Mesendoderm (in vitro differentiated cells): ENCODE measurements around the gene GCNT1.

Experiments
- DNase-seq: peaks from one replicate; pipeline ENCODE4 v3.0.0; 2013
- H2AK5ac ChIP-seq: 2 replicates; pipeline ENCODE4 v1.6.1; 2013; ENCODE audit warnings: low read length, inconsistent platforms
- H2BK120ac ChIP-seq: 2 replicates; pipeline ENCODE4 v1.6.1; 2013; ENCODE audit warnings: low read depth, mild to moderate bottlenecking, low read length, moderate library complexity, mixed read lengths
- H2BK15ac ChIP-seq: replicated peaks from 2 replicates; pipeline ENCODE4 v1.6.1; 2013; ENCODE audit warnings: low read depth, mild to moderate bottlenecking, moderate library complexity
- H2BK5ac ChIP-seq: 2 replicates; pipeline ENCODE4 v1.6.1; 2013; ENCODE audit warnings: low read length, inconsistent platforms
- H3K18ac ChIP-seq: 2 replicates; pipeline ENCODE4 v1.6.1; 2013; ENCODE audit warnings: mild to moderate bottlenecking, low read length, mixed read lengths
- H3K23ac ChIP-seq: one replicate; pipeline ENCODE4 v1.6.1; 2013; ENCODE audit warnings: low read length
- H3K27ac ChIP-seq: 2 replicates; pipeline ENCODE4 v1.5.1; 2013; ENCODE audit warnings: low read depth, mild to moderate bottlenecking, inconsistent platforms, low read length, moderate library complexity
- H3K27me3 ChIP-seq: 2 replicates; pipeline ENCODE4 v1.6.1; 2013; ENCODE audit warnings: low read length, control low read depth, mild to moderate bottlenecking, inconsistent platforms; ENCODE audit not compliant: insufficient read depth, poor library complexity
- H3K36me3 ChIP-seq: 2 replicates; pipeline ENCODE4 v1.6.1; 2013; ENCODE audit warnings: low read length, inconsistent platforms; ENCODE audit not compliant: control insufficient read depth, insufficient read depth
- H3K4ac ChIP-seq: one replicate; pipeline ENCODE4 v1.6.1; 2013; ENCODE audit warnings: low read depth, mild to moderate bottlenecking, low read length, moderate library complexity
- H3K4me1 ChIP-seq: 2 replicates; pipeline ENCODE4 v1.6.1; 2013; ENCODE audit warnings: low read depth, low read length, inconsistent platforms; ENCODE audit not compliant: control insufficient read depth
- H3K4me2 ChIP-seq: 2 replicates; pipeline ENCODE4 v1.6.1; 2013; ENCODE audit warnings: low read length
- H3K4me3 ChIP-seq: 2 replicates; pipeline ENCODE4 v1.5.1; 2013; ENCODE audit warnings: mild to moderate bottlenecking, low read length
- H3K56ac ChIP-seq: one replicate; pipeline ENCODE4 v1.6.1; 2013; ENCODE audit warnings: low read length
- H3K79me1 ChIP-seq: 2 replicates; pipeline ENCODE4 v1.6.1; 2013; ENCODE audit warnings: low read length, inconsistent platforms
- H3K79me2 ChIP-seq: 2 replicates; pipeline ENCODE4 v1.6.1; 2013; ENCODE audit warnings: mild to moderate bottlenecking, low read length; ENCODE audit not compliant: control insufficient read depth, insufficient read depth
- H3K9ac ChIP-seq: 2 replicates; pipeline ENCODE4 v1.6.1; 2013; ENCODE audit warnings: low read length, inconsistent platforms
- H4K5ac ChIP-seq: one replicate; pipeline ENCODE4 v1.6.1; 2013; ENCODE audit warnings: low read length
- H4K8ac ChIP-seq: one replicate; pipeline ENCODE4 v1.6.1; 2013; ENCODE audit warnings: low read depth, mild to moderate bottlenecking, control low read depth, low read length, moderate library complexity
- WGBS: extraction: QIAGEN DNeasy Blood & Tissue Kit; methylation state at CpG from one replicate; pipeline ENCODE4 v1.1.7; 2013; ENCODE audit warnings: low lambda C conversion rate, missing lambda C conversion rate; ENCODE audit not compliant: insufficient coverage; ENCODE audit errors: extremely low coverage; 5-methylcytosine and 5-hydroxymethylcytosine counted together

Gene GCNT1

DNA sequence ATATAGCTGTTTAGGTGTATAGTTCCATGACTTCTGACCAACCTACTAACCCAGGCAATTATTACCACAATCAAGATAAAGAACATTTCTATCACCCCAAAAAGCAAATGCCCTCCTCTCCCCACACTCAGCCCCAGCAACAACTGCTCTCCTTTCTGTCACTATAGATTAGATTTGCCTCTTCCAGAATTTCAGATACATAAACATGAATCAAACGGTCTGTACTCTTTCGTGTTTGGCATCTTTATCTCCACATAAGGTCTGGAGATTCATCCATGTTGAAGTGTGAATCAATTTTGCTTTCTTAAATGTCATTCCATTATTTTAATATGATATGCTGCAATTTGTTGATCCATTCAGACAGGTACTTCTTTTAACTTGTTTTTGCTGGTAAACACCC, 10.5 kb upstream of the GCNT1 start:
- no peaks in the 10 kb centered on the region for H3K79me1 ChIP-seq
- H3K4me3 ChIP-seq: no peak overlapping the region
- no peak overlapping the region for H2AK5ac ChIP-seq
- no peak overlapping the region for H3K18ac ChIP-seq
- no peak overlapping the region for H3K27ac ChIP-seq
- no peak for DNase-seq
- H3K56ac ChIP-seq: no peak overlapping the region
- no peak overlapping the region for H4K8ac ChIP-seq
- no CpG with 5 or more reads among the region's 2 CpGs for WGBS
- no peak overlapping the region for H3K9ac ChIP-seq
- no peak overlapping the region for H4K5ac ChIP-seq
- H3K27me3 ChIP-seq: no peaks in the 10 kb centered on the region
- no peak overlapping the region for H3K4ac ChIP-seq
- H2BK5ac ChIP-seq: no peak overlapping the region
- H3K36me3 ChIP-seq: no peaks in the 10 kb centered on the region
- no peak overlapping the region for H3K4me2 ChIP-seq
- no peak overlapping the region for H2BK15ac ChIP-seq
- no peaks in the 10 kb centered on the region for H3K4me1 ChIP-seq
- H3K79me2 ChIP-seq: no peaks in the 10 kb centered on the region
- H2BK120ac ChIP-seq: no peak overlapping the region
- no peak overlapping the region for H3K23ac ChIP-seq

DNA sequence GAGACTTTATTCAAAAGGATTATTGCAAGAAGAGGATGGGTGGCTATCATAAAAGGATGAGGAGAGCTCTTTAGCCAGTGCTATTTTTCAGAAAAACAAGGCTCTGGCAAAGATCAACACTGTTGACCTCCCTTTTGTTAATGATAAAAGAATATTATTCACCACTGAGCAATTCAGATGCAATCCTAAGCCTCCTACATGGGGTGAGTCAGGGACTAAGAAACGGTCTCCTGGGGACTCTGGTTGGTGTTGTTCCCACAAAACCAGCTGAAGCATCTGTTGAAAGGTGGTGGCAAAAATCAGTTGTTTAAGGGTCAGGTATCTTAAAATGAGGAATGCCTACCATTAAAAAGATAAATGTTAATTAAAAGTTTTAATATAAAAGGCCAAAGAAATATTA, 7.7 kb upstream of the GCNT1 start:
- no peak overlapping the region for H4K8ac ChIP-seq
- H3K79me2 ChIP-seq: no peaks in the 10 kb centered on the region
- H3K4me3 ChIP-seq: no peak overlapping the region
- no peaks in the 10 kb centered on the region for H3K4me1 ChIP-seq
- H3K18ac ChIP-seq: no peak overlapping the region
- H3K23ac ChIP-seq: no peak overlapping the region
- no peak overlapping the region for H3K4ac ChIP-seq
- DNase-seq: no peak
- WGBS: no CpG with 5 or more reads among the region's 1 CpG
- no peak overlapping the region for H3K56ac ChIP-seq
- no peak overlapping the region for H2BK15ac ChIP-seq
- no peak overlapping the region for H3K9ac ChIP-seq
- no peak overlapping the region for H2AK5ac ChIP-seq
- H3K27ac ChIP-seq: no peak overlapping the region
- H3K4me2 ChIP-seq: no peak overlapping the region
- no peak overlapping the region for H4K5ac ChIP-seq
- no peaks in the 10 kb centered on the region for H3K79me1 ChIP-seq
- no peaks in the 10 kb centered on the region for H3K27me3 ChIP-seq
- H3K36me3 ChIP-seq: no peaks in the 10 kb centered on the region
- no peak overlapping the region for H2BK120ac ChIP-seq
- H2BK5ac ChIP-seq: no peak overlapping the region

DNA sequence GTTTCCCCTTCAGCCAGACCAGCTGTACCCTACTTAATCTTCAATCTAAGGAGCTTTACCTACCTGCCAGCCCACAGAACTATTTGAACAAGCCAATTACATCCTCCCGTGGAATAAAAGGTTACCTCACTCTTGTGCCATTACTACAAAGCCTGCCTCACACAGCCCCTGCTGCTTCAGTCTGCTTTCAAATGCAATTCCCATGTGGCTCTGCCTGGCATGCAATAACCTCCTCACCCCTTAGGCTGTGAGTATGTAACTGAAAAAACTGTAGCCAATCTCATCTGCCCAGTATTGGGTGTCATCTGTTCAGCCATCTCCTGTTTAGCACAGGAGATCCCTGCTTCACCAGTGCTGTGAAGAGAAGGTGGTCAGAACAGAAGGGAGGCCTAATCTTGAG, 6.1 kb upstream of the GCNT1 start:
- no peak overlapping the region for H3K18ac ChIP-seq

DNA sequence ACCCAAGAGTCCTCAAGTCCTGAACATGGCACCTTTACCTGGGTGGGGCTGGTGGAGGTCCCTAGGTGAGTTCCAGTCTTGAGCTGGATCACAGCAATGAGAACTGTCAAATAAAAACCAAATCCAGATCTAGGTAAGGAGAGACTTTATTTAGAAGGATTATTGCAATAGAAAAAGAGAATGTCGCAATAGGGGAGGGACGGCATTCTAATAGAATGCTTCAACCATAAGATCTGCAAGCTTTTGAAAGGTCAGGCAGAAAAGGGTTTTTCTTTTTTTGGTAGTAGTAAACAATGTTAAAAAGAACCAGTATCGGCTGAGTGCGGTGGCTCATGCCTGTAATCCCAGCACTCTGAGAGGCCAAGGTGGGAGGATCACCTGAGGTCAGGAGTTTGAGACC, 5.2 kb upstream of the GCNT1 start:
- no CpG with 5 or more reads among the region's 4 CpGs for WGBS
- no peak for DNase-seq
- no peak overlapping the region for H3K4me2 ChIP-seq
- no peak overlapping the region for H2BK5ac ChIP-seq
- H2BK15ac ChIP-seq: no peak overlapping the region
- no peaks in the 10 kb centered on the region for H3K79me2 ChIP-seq
- H3K18ac ChIP-seq: no peak overlapping the region
- H2AK5ac ChIP-seq: no peak overlapping the region
- no peak overlapping the region for H4K5ac ChIP-seq
- H3K23ac ChIP-seq: no peak overlapping the region
- H2BK120ac ChIP-seq: no peak overlapping the region
- H3K4me1 ChIP-seq: peaks cover 2% of the 10 kb centered on the region
- H3K56ac ChIP-seq: no peak overlapping the region
- no peak overlapping the region for H3K4me3 ChIP-seq
- H3K9ac ChIP-seq: no peak overlapping the region
- H3K27me3 ChIP-seq: no peaks in the 10 kb centered on the region
- no peak overlapping the region for H3K27ac ChIP-seq
- no peaks in the 10 kb centered on the region for H3K36me3 ChIP-seq
- H3K79me1 ChIP-seq: no peaks in the 10 kb centered on the region
- H3K4ac ChIP-seq: no peak overlapping the region
- no peak overlapping the region for H4K8ac ChIP-seq

More for the DNA sequence above, 6.1 kb upstream of the GCNT1 start:
- H3K27me3 ChIP-seq: no peaks in the 10 kb centered on the region
- no peak overlapping the region for H4K8ac ChIP-seq
- H3K56ac ChIP-seq: no peak overlapping the region
- H3K27ac ChIP-seq: no peak overlapping the region
- DNase-seq: no peak
- H3K23ac ChIP-seq: no peak overlapping the region
- peak overlapping the region; percentile 37 for H2AK5ac ChIP-seq
- H3K4me3 ChIP-seq: no peak overlapping the region
- H3K9ac ChIP-seq: no peak overlapping the region
- no peaks in the 10 kb centered on the region for H3K79me2 ChIP-seq
- H3K79me1 ChIP-seq: no peaks in the 10 kb centered on the region
- no peak overlapping the region for H4K5ac ChIP-seq
- H3K4ac ChIP-seq: no peak overlapping the region
- no peak overlapping the region for H2BK15ac ChIP-seq
- no peak overlapping the region for H3K4me2 ChIP-seq
- peaks cover 2% of the 10 kb centered on the region for H3K4me1 ChIP-seq
- no peak overlapping the region for H2BK120ac ChIP-seq
- no CpG with 5 or more reads among the region's 1 CpG for WGBS
- no peak overlapping the region for H2BK5ac ChIP-seq
- H3K36me3 ChIP-seq: no peaks in the 10 kb centered on the region

DNA sequence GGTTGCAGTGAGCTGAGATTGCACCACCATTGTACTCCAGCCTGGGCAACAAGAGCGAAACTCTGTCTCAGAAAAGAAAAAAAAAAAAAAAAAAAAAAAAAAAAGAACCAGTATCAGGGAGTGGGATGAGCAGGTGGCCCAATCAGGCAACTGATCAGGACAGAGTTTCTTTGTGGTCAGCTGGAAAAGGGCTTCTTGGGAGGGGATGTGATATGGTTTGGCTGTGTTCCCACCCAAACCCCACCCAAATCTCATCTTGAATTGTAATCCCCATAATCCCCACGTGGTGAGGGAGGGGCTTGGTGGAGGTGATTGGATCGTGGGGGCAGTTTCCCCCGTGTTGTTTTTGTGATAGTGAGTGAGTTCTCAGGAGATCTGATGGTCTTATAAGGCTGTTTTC, 4.7 kb upstream of the GCNT1 start:
- no CpG with 5 or more reads among the region's 4 CpGs for WGBS
- no peak overlapping the region for H3K9ac ChIP-seq

DNA sequence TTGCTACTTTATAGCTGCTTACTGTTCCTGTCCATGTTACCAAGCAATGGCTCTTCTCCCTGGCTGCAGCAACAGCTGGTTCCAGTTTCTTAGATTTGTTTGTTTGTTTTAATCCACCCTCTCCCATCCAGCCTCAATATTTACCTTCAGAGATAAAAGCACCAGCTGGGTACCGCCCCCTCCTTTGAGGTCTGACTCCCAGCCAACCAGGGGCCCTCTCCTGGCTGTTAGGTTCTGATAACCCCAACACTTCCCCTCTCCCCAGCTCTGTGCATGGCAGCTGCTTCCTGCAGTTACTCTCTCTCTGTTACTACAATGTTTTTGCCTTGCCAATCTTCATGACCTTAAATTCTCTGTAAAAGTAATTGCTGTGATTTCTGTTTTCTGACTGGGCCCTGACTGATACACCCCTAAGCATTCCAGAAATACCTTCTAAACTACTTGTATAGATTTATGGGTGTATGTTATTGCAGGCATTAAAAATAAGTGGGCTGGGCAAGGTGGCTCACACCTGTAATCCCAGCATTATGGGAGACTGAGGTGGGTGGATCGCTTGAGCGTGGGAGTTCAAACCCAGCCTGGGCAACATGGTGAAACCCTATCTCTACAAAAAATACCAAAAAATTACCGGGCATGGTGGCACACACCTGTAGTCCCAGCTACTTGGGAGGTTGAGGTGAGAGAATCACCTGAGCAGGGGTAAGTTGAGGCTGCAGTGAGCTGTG, 2.6 kb upstream of the GCNT1 start:
- H2BK5ac ChIP-seq: no peak overlapping the region
- no peak overlapping the region for H2BK120ac ChIP-seq
- no peak overlapping the region for H3K27ac ChIP-seq
- H3K79me1 ChIP-seq: peaks cover 4% of the 10 kb centered on the region
- peaks cover 10% of the 10 kb centered on the region for H3K79me2 ChIP-seq
- no peak overlapping the region for H4K5ac ChIP-seq
- WGBS: no CpG with 5 or more reads among the region's 4 CpGs
- H3K18ac ChIP-seq: no peak overlapping the region
- no peaks in the 10 kb centered on the region for H3K36me3 ChIP-seq
- no peak overlapping the region for H3K4me3 ChIP-seq
- no peak overlapping the region for H3K9ac ChIP-seq
- no peak overlapping the region for H3K4ac ChIP-seq
- H3K4me2 ChIP-seq: no peak overlapping the region
- peak; percentile 88 for DNase-seq
- no peak overlapping the region for H2AK5ac ChIP-seq
- no peaks in the 10 kb centered on the region for H3K27me3 ChIP-seq
- peaks cover 4% of the 10 kb centered on the region for H3K4me1 ChIP-seq
- no peak overlapping the region for H4K8ac ChIP-seq
- no peak overlapping the region for H3K23ac ChIP-seq
- H2BK15ac ChIP-seq: no peak overlapping the region
- peak overlapping the region; percentile 49 for H3K56ac ChIP-seq

More for the DNA sequence above, 4.7 kb upstream of the GCNT1 start:
- no peak overlapping the region for H4K8ac ChIP-seq
- no peak overlapping the region for H3K4ac ChIP-seq
- H3K79me2 ChIP-seq: peaks cover 2% of the 10 kb centered on the region
- no peak overlapping the region for H3K56ac ChIP-seq
- no peaks in the 10 kb centered on the region for H3K36me3 ChIP-seq
- no peak overlapping the region for H2BK15ac ChIP-seq
- H2BK5ac ChIP-seq: no peak overlapping the region
- no peak overlapping the region for H2AK5ac ChIP-seq
- no peaks in the 10 kb centered on the region for H3K27me3 ChIP-seq
- H3K4me3 ChIP-seq: no peak overlapping the region
- no peak overlapping the region for H3K4me2 ChIP-seq
- H3K23ac ChIP-seq: no peak overlapping the region
- peaks cover under 1% of the 10 kb centered on the region for H3K79me1 ChIP-seq
- H3K18ac ChIP-seq: no peak overlapping the region
- H4K5ac ChIP-seq: no peak overlapping the region
- H3K4me1 ChIP-seq: peaks cover 2% of the 10 kb centered on the region
- H2BK120ac ChIP-seq: no peak overlapping the region
- DNase-seq: no peak
- H3K27ac ChIP-seq: no peak overlapping the region
